Neural cell (in vitro differentiated cells): ENCODE measurements around the gene NUFIP2.

Source experiments
- CTCF ChIP-seq: fragments of 450-650 bp; IDR thresholded peaks from 2 replicates; pipeline ENCODE4 v1.5.1; 2014; ENCODE audit warnings: antibody characterized with exemption, mild to moderate bottlenecking, moderate library complexity; ENCODE audit not compliant: poor library complexity, severe bottlenecking
- EP300 ChIP-seq: fragments of 450-650 bp; conservative IDR thresholded peaks from 2 replicates; pipeline ENCODE4 v1.6.1; 2014; ENCODE audit warnings: antibody characterized with exemption, mild to moderate bottlenecking, moderate library complexity; ENCODE audit not compliant: poor library complexity, severe bottlenecking
- POLR2AphosphoS5 ChIP-seq: IDR thresholded peaks from 2 replicates; pipeline ENCODE4 v1.6.1; 2012
- RAD21 ChIP-seq: fragments of 450-650 bp; conservative IDR thresholded peaks from 2 replicates; pipeline ENCODE4 v1.6.1; 2014; ENCODE audit warnings: antibody characterized with exemption, mild to moderate bottlenecking, moderate library complexity

GRCh38 chr17:29240477-29240876 lies 53.5 kb downstream of the NUFIP2 start:
- TF ChIP-seq EP300 (no peak), POLR2AphosphoS5 (no peak), RAD21 (no peak), CTCF (no peak)
